GM12872 (cell line): ENCODE results near the gene ATP13A5.

Experiments
- CTCF ChIP-seq: IDR thresholded peaks from 3 replicates; pipeline ENCODE4 v1.5.1; 2011; ENCODE audit warnings: low read depth, mild to moderate bottlenecking, low read length, moderate library complexity; ENCODE audit not compliant: insufficient read depth

The ATP13A5 gene

GRCh38 chr3:193241716-193242115 lies 136.8 kb downstream of the ATP13A5 start:
- no peak for TF ChIP-seq CTCF

- no peak for TF ChIP-seq CTCF
These were observed 137.5 kb downstream of the ATP13A5 start, which contains the start of gene PLAAT1 for GRCh38 chr3:193240850-193241706. TSS of gene PLAAT1 (plus strand) at chr3:193241222. CDS start at chr3:193255651, 14,429 bp downstream.

- TF ChIP-seq CTCF, result no peak
These were observed 138.1 kb downstream of the ATP13A5 start for GRCh38 chr3:193240436-193240849.

GRCh38 chr3:193237030-193237429 lies 141.5 kb downstream of the ATP13A5 start:
- TF ChIP-seq CTCF, result no peak

GRCh38 chr3:193236599-193236998 lies 142.0 kb downstream of the ATP13A5 start:
- no peak for TF ChIP-seq CTCF

- no peak for TF ChIP-seq CTCF
These were observed 147.4 kb downstream of the ATP13A5 start for GRCh38 chr3:193231201-193231600.

- no peak for TF ChIP-seq CTCF
These were observed 147.9 kb downstream of the ATP13A5 start for GRCh38 chr3:193230610-193231009.
